PC-9 (cell line): ENCODE data around the gene TAL1. TPM values are rescaled to one million over a fixed set of nuclear protein-coding genes. Genes with fewer than 3 reads are reported as not detected.

Experiments used
- BruUV-seq: library from RNA; stranded (reverse); fragments of 400-500 nt; replicated peaks from 2 replicates; lab custom pipeline; 2021; lab: Mats Ljungman, UMichigan
- CTCF ChIA-PET: fragments of 300-600 bp; sonication (Branson Sonifier 250); formaldehyde crosslinking; loops from one replicate; lab custom pipeline; 2022; ENCODE audit warnings: antibody characterized with exemption; lab: Charles Lee
- POLR2A ChIA-PET: fragments of 300-600 bp; sonication (Branson Sonifier 250); formaldehyde crosslinking; loops from one replicate; lab custom pipeline; 2022; ENCODE audit warnings: antibody characterized with exemption; ENCODE audit not compliant: unreplicated experiment; lab: Charles Lee
- DNase-seq, 2 experiments: peaks; one replicate each; pipeline versions ENCODE4 v3.0.0 to v3.0.0-alpha.2; 2015 to 2022; ENCODE audit warnings: mixed read lengths in 1 of 2
- H2AFZ ChIP-seq: fragments of 200-600 bp; sonication (generic); 2 replicates; pipeline ENCODE4 v1.8.1; 2017; ENCODE audit warnings: antibody characterized with exemption
- H3F3A ChIP-seq: fragments of 200-600 bp; sonication (generic); 2 replicates; pipeline ENCODE4 v1.8.1; 2017; ENCODE audit warnings: antibody characterized with exemption, mild to moderate bottlenecking, low read depth; ENCODE audit not compliant: insufficient read depth
- H3K27ac ChIP-seq: fragments of 200-600 bp; sonication (generic); 2 replicates; pipeline ENCODE4 v1.6.1; 2016; ENCODE audit warnings: mixed run types
- H3K27me3 ChIP-seq: fragments of 200-600 bp; sonication (generic); 2 replicates; pipeline ENCODE4 v1.6.1; 2016; ENCODE audit warnings: low read depth, mixed run types; ENCODE audit not compliant: insufficient read depth
- H3K36me3 ChIP-seq: fragments of 200-600 bp; sonication (generic); 2 replicates; pipeline ENCODE4 v1.6.1; 2016; ENCODE audit warnings: low read depth, mixed run types
- H3K4me1 ChIP-seq: fragments of 200-600 bp; sonication (generic); replicated peaks from 2 replicates; pipeline ENCODE4 v1.6.1; 2016; ENCODE audit warnings: mixed run types; ENCODE audit not compliant: insufficient read depth
- H3K4me2 ChIP-seq: fragments of 200-600 bp; sonication (generic); 2 replicates; pipeline ENCODE4 v1.6.1; 2017; ENCODE audit warnings: mixed run types
- H3K4me3 ChIP-seq: fragments of 200-600 bp; sonication (generic); 2 replicates; pipeline ENCODE4 v1.6.1; 2016; ENCODE audit warnings: mixed run types
- H3K79me2 ChIP-seq: fragments of 200-600 bp; sonication (generic); 2 replicates; pipeline ENCODE4 v1.6.1; 2017; ENCODE audit warnings: low read depth, mixed run types
- H3K9me2 ChIP-seq: fragments of 200-600 bp; sonication (generic); 2 replicates; pipeline ENCODE4 v1.8.1; 2017; ENCODE audit warnings: mild to moderate bottlenecking; ENCODE audit not compliant: insufficient read depth
- H3K9me3 ChIP-seq: fragments of 200-600 bp; sonication (generic); 2 replicates; pipeline ENCODE4 v1.8.1; 2016; ENCODE audit warnings: low read depth; ENCODE audit not compliant: insufficient read depth
- H4K20me1 ChIP-seq: fragments of 200-600 bp; sonication (generic); 2 replicates; pipeline ENCODE4 v1.8.1; 2017; ENCODE audit not compliant: insufficient read depth
- CTCF ChIP-seq: fragments of 200-600 bp; sonication (generic); conservative IDR thresholded peaks from 2 replicates; pipeline ENCODE4 v1.6.1; 2017; ENCODE audit warnings: mixed run types, antibody characterized with exemption, mild to moderate bottlenecking, moderate library complexity
- EZH2 ChIP-seq: fragments of 200-600 bp; sonication (generic); IDR thresholded peaks from 2 replicates; pipeline ENCODE4 v1.8.0; 2017; ENCODE audit warnings: antibody characterized with exemption, low read depth
- intact Hi-C: fragments of 100-400 bp; cut with micrococcal nuclease; formaldehyde crosslinking; loops from one replicate; pipeline ENCODE4 v1.10.0; 2022; ENCODE audit not compliant: unreplicated experiment
- total RNA-seq: library from RNA; stranded (reverse); gene quantifications from 2 replicates; pipeline ENCODE4 v1.2.3, GENCODE V29; 2021

Gene TAL1
- total RNA-seq, 1 experiment from 2014 or later, result not detected

- Histone ChIP-seq H3K9me3 (no peaks in the 10 kb centered on the region), H3K4me1 (no peaks in the 10 kb centered on the region), H3K27ac (no peak overlapping the region), H3K4me3 (no peak overlapping the region), H3F3A (no peaks in the 10 kb centered on the region), H3K27me3 (peaks cover 38% of the 10 kb centered on the region), H3K4me2 (no peak overlapping the region), H3K36me3 (no peaks in the 10 kb centered on the region), H2AFZ (no peak overlapping the region), H3K79me2 (no peaks in the 10 kb centered on the region), H4K20me1 (no peaks in the 10 kb centered on the region), H3K9me2 (no peaks in the 10 kb centered on the region)
- no peak for TF ChIP-seq CTCF
- no peak for TF ChIP-seq EZH2
- ChIA-PET CTCF (no interaction called here), POLR2A (no interaction called here)
- intact Hi-C loops, result no loop called here
- no TSS peak for BruUV-seq
- DNase-seq, result no peak
Measured at GRCh38 chr1:47222476-47222875, 9.5 kb downstream of the TAL1 start.

DNA sequence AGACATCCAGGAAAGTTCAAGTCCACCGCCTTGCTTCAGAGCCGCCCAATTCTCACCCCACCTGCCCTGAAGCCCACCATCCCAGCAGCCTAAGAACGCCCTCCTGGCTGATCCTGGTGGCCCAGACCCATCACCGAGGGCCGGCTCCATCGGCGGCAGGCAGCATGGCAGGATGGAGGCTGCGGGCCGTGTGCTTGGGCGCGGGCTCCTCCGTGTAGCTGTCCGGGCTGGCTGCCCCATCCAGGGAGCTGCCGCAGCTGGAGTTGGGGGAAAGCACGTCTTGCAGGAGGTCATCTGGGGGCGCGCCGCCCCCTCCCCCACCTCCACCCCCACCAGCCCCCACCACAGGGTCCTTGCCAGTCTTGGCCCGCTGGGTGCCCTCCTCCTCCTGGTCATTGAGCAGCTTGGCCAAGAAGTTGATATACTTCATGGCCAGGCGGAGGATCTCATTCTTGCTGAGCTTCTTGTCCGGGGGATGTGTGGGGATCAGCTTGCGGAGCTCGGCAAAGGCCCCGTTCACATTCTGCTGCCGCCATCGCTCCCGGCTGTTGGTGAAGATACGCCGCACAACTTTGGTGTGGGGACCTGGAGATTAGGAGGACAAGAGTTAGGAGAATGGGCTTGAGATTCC lies 12.3 kb downstream of the TAL1 start:
- H3K36me3 ChIP-seq, result no peaks in the 10 kb centered on the region
- peaks cover 24% of the 10 kb centered on the region for H3K27me3 ChIP-seq
- no peaks in the 10 kb centered on the region for H3F3A ChIP-seq
- no peak overlapping the region for H2AFZ ChIP-seq
- H3K9me2 ChIP-seq, result no peaks in the 10 kb centered on the region
- ChIA-PET CTCF (no interaction called here), POLR2A (no interaction called here)
- DNase-seq, result no peak
- no peak for TF ChIP-seq CTCF
- no peak for TF ChIP-seq EZH2
- no peak overlapping the region for H3K4me2 ChIP-seq
- intact Hi-C loops, result no loop called here
- H3K9me3 ChIP-seq, result no peaks in the 10 kb centered on the region
- H4K20me1 ChIP-seq, result no peaks in the 10 kb centered on the region
- no TSS peak for BruUV-seq
- H3K4me3 ChIP-seq, result no peak overlapping the region
- no peak overlapping the region for H3K27ac ChIP-seq
- H3K79me2 ChIP-seq, result no peaks in the 10 kb centered on the region
- no peaks in the 10 kb centered on the region for H3K4me1 ChIP-seq

- H3K79me2 ChIP-seq, result no peaks in the 10 kb centered on the region
- no peak for DNase-seq
- POLR2A ChIA-PET, result interaction anchor here (0.5 kb wide), 1 partner anchor 494 kb away, joined by 5 read pairs; no protein-coding TSS in a partner anchor
- H3K9me3 ChIP-seq, result no peaks in the 10 kb centered on the region
- H4K20me1 ChIP-seq, result no peaks in the 10 kb centered on the region
- H3K27me3 ChIP-seq, result peaks cover 17% of the 10 kb centered on the region
- intact Hi-C loops, result no loop called here
- no peak overlapping the region for H3K4me2 ChIP-seq
- TF ChIP-seq CTCF, result no peak
- no peak for TF ChIP-seq EZH2
- no TSS peak for BruUV-seq
- no peak overlapping the region for H3K27ac ChIP-seq
- no peaks in the 10 kb centered on the region for H3K36me3 ChIP-seq
- no peaks in the 10 kb centered on the region for H3K9me2 ChIP-seq
- no peak overlapping the region for H3K4me3 ChIP-seq
- CTCF ChIA-PET, result no interaction called here
- no peaks in the 10 kb centered on the region for H3F3A ChIP-seq
- no peaks in the 10 kb centered on the region for H3K4me1 ChIP-seq
- H2AFZ ChIP-seq, result no peak overlapping the region
Measured at GRCh38 chr1:47219001-47219400, 13.0 kb downstream of the TAL1 start.
